Measurements from ENCODE around the gene SLC12A8. TPM values are rescaled to one million over a fixed set of nuclear protein-coding genes. Genes with fewer than 3 reads are reported as not detected.

The SLC12A8 gene
- total RNA-seq, 3 donors from 2014 or later, result 8.0 to 19.3 (median 13.6) TPM

DNA sequence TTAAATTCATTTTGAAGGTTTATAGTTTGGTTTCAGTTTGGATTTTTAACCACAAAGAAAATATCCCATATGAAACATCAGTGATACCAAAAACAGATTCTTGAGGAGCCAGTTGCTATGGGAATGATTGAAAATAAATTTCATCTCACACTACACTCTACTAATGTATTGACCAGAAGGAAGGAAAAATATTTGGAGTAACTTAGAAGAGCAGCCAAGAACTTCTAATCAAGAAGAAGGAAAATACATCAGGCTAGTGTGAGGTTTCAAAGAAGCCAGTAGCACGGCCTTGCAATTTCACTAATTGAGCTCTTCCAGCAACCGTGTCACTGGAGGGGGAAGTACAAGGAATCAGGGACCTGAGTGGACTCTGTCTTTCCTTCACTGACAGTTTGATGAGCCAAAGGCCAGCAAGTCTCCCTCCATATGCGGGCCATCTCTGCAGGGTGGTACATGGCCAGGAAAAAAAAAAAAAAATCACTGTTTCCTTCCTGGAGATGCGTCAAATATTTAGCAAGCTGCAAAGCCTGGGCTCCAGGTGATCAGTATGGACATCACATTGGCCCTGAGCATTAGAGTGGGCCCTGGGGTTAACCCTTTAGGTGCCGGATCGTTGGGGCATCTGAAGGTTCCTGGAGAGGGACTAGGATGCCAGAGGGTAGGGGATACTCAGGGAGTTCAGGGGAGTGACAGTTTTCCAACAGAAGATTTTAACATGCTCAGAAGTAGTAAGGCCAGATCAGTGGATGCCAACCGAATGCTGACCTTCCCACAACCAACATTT, 37.1 kb downstream of the SLC12A8 start:
- intact Hi-C loops (cut with DNase I, micrococcal nuclease), result no loop called here
- DNase-seq, result no peak
- H3K36me3 ChIP-seq (ENCODE audit: low read depth), result no peaks in the 10 kb centered on the region
- no peak for TF ChIP-seq CTCF (IDR thresholded peaks at IDR 0.05)
- H3K4me1 ChIP-seq (ENCODE audit: low read depth), result no peaks in the 10 kb centered on the region
- H3K4me3 ChIP-seq, result no peak overlapping the region
- ATAC-seq, result no peak
- no peaks in the 10 kb centered on the region for H3K9me3 ChIP-seq

- Histone ChIP-seq H3K4me3 (no peak overlapping the region), H3K9me3 (no peaks in the 10 kb centered on the region), H3K36me3 (ENCODE audit: low read depth) (no peaks in the 10 kb centered on the region), H3K4me1 (ENCODE audit: low read depth) (no peaks in the 10 kb centered on the region)
- intact Hi-C loops (cut with DNase I, micrococcal nuclease), result no loop called here
- TF ChIP-seq CTCF (IDR thresholded peaks at IDR 0.05), result no peak
- DNase-seq, result no peak
- no peak for ATAC-seq
Observed at GRCh38 chr3:125172346-125172745, 40.2 kb downstream of the SLC12A8 start.

GRCh38 chr3:125168711-125169393, 43.7 kb downstream of the SLC12A8 start:
- H3K4me3 ChIP-seq, result no peak overlapping the region
- DNase-seq (no peak), ATAC-seq (no peak)
- intact Hi-C loops (cut with DNase I, micrococcal nuclease), result no loop called here
- TF ChIP-seq CTCF (IDR thresholded peaks at IDR 0.05), result no peak
- H3K4me1 ChIP-seq (ENCODE audit: low read depth), result peaks cover 13% of the 10 kb centered on the region
- no peaks in the 10 kb centered on the region for H3K36me3 ChIP-seq (ENCODE audit: low read depth)
- H3K9me3 ChIP-seq, result no peaks in the 10 kb centered on the region

DNA sequence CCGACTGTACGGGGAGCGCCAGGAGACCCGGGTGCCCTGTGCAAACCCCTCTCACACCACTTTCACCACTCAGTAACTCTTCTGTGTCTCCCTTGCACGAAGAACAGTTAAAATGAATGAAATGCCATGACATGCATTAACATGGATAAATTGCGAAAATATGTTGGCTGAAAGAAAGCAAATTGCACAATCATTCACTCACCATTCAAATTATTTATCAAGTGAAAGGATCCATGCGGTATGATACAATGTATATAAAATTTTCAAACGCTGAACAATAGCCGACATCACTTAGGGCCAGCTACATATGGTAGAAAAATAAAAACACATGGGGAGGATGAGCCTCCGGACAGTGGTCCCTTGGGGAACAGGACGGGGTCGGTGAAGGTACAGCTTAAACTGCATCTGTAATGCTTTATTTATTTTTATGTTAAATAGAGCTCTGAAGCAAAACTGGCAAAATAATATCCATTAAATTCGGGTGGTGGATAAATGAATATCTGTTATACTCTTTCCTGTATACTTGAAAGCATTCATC, 45.9 kb downstream of the SLC12A8 start:
- H3K9me3 ChIP-seq, result no peaks in the 10 kb centered on the region
- intact Hi-C loops (cut with DNase I, micrococcal nuclease), result no loop called here
- H3K36me3 ChIP-seq (ENCODE audit: low read depth), result no peaks in the 10 kb centered on the region
- ATAC-seq (no peak), DNase-seq (no peak)
- H3K4me1 ChIP-seq (ENCODE audit: low read depth), result peaks cover 17% of the 10 kb centered on the region
- TF ChIP-seq CTCF (IDR thresholded peaks at IDR 0.05), result no peak
- H3K4me3 ChIP-seq, result no peak overlapping the region

DNA sequence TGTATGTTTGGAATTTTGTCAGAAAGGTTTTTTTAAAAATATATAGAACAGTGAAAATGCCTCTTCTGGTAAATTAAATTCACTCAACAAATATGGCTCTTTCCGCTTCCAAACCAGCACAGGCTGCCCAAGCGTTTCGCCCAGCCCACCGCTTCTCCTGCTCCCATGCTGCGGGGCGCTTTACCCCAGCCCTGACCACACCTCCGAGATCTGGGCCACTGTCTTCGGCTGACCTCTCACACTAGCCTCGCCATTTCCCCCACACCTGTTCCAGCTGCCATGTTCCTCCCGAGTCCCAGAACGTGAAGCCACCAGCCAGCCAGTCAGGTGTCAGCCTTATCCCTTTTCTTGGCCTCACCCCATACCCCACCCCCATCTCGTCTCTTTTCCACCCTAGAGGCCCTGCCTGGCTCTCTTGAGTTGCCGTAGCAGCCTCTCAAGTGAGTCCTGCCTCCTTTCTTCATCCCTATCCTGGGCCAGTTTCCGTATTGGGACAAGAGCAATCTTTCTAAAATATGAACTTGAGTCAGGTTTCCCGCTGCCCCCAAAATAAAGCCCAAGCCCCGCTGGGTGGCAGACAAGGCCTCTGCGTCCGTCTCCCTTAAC, 46.5 kb downstream of the SLC12A8 start:
- no peak for TF ChIP-seq CTCF (IDR thresholded peaks at IDR 0.05)
- no peak for DNase-seq
- Histone ChIP-seq H3K9me3 (no peaks in the 10 kb centered on the region), H3K36me3 (ENCODE audit: low read depth) (no peaks in the 10 kb centered on the region), H3K4me3 (no peak overlapping the region), H3K4me1 (ENCODE audit: low read depth) (peaks cover 17% of the 10 kb centered on the region)
- no peak for ATAC-seq
- intact Hi-C loops (cut with DNase I, micrococcal nuclease), result no loop called here

Measured in mucosa of descending colon (tissue), 3 donors.